GOT3 (cell line): ENCODE data around the gene SBK2.

ENCODE experiments used
- DNase-seq: peaks from one replicate; lab custom pipeline; 2025; ENCODE audit warnings: mixed read lengths; lab: John Stamatoyannopoulos, UW

SBK2 gene

GRCh38 chr19:55554741-55555152 is 17.8 kb upstream of the SBK2 start:
- DNase-seq = no peak

DNA sequence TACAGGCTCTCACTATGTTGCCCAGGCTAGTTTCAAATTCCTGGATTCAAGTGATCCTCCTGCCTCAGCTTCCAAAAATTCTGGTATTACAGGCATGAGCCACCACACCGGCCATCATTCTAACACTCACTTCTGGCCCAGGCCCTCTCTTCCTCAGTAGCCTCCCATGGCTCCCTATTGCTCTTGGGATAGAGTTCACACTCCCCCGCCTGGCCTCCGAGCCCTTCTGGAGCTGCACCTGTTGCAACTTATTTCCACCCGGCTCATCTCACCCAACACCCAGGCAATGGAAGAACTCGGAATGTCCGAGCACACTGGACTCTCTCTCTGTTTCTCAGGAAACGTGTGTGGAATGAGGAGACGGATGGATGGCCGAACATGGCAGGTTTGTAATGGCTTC is 17.4 kb upstream of the SBK2 start:
- no peak for DNase-seq

DNA sequence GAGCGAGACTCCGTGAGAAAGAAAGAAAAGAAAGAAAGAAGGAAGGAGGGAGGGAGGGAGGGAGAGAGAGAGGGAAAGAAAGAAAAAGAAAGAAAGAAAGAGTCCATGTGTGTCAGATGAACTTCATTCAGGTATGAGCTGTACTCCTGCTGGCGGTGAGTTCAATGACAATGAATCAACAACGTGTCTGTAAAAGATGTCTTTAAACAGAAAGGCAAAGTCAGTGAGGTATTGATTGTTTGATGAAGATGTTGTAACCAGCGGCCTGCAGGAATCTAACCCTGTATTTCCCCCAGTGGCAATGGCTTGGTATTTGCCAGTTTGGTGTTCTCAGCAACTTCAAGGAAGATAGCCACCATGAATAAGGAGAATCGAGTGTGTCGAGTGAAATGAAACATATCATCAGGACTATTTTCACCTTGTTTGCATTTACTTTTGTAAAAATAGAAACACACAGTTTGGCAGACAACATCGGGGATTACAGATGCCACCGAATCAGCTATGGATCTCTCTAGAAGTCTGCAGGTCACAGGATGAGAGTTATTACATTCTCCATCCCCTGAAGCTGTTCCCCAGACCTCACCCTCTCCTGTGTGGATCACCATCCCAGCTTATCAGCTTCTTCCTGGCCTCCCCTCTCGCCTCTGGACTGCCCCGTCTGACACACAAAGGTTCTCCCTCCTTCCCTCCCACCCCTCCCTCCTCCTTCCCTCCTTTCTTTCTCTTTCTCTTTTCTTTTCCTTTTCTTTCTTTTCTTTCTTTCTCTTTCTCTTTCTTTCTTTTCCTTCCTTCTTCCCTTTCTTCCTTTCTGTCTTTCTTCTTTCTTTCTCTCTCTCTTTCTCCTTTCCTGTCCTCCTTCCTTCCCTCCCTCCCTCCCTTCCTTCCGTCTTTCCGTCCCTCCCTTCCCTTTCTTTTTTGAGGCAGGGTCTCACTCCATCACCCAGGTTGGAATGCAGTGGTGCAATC is 16.6 kb upstream of the SBK2 start:
- DNase-seq = no peak

GRCh38 chr19:55552620-55553019 is 15.7 kb upstream of the SBK2 start:
- no peak for DNase-seq

- DNase-seq = no peak
Measured at GRCh38 chr19:55552206-55552605, 15.3 kb upstream of the SBK2 start.

GRCh38 chr19:55550321-55550650 is 13.4 kb upstream of the SBK2 start:
- no peak for DNase-seq

GRCh38 chr19:55549500-55550320 is 12.8 kb upstream of the SBK2 start:
- DNase-seq = no peak

DNA sequence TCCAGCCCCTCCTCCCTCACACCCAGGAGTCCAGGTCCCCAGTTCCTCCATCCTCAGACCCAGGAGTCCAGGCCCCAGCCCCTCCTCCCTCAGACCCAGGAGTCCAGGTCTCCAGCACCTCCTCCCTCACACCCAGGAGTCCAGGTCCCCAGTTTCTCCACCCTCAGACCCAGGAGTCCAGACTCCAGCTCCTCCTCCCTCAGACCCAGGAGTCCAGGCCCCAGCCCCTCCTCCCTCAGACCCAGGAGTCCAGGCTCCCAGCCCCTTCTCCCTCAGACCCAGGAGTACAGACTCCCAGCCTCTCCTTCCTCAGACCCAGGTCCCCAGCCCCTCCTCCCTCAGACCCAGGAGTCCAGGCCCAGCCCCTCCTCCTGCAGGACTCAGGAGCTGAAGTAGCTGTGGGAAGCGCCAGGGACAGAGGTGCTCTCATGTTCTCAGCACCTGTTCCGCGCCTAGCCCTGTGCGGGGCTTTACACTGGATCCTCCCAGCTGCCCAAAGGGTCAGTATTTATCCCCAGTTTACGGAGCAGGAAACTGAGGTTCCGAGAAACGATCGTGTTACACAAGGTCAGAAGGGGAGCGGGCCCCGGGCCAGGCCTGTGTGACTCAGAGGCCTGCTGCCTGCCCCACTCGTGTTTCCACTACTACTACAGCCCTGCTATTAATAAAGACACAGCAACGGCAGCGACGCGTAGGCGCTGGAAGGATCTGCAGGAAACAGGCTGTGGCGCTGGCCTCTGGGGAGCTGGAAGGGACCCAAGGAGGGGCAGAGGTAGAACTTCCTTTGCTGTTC is 10.1 kb upstream of the SBK2 start:
- no peak for DNase-seq

DNA sequence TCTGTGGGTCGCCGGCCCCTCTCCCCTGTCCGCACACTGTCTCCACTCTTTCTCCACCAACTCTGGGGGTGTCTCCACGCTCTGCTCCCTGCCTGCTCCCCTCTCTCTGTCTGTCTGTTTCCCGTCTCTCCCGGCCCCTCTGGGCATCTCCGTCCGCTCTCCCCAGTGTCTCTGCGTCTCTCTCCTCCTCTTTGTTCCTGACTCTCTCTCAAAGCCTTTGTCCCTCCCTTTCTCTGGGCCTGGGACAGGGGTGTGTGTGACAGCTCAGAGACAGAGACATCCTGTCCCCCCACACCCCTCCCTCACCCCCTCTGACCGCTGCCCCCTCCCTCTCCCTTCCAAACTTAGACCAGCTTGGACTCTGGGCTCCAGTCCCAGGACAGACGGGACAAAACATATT is 9.1 kb upstream of the SBK2 start:
- DNase-seq = no peak

DNA sequence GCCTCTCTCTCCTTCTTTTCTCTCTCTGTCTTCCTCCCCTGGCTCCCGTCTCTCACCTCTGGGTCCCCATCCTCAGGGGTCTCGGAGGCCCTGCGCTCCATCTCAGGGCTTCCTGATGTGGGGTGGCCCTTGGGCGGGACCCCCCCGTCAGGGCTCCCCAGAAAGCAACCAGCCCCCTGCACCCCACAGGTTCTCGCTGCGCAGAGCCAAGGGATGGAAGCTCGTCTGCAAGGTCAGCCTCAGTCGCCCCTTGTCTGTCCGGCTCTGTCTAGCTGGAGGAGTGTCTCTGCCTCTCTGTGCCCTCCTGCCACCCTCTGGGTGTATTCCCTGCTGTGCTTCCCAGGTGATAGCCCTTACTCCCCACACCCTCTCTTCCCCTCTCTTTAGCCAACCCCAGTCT is 8.5 kb upstream of the SBK2 start, which contains the start of gene SBK3:
Gene SBK3, minus strand, starts transcription at position 101 of the 400 bp plus-strand sequence. Its CDS starts 0 bp downstream, at position 101.
- DNase-seq = no peak

GRCh38 chr19:55544776-55545439 is 8.0 kb upstream of the SBK2 start:
- no peak for DNase-seq

DNA sequence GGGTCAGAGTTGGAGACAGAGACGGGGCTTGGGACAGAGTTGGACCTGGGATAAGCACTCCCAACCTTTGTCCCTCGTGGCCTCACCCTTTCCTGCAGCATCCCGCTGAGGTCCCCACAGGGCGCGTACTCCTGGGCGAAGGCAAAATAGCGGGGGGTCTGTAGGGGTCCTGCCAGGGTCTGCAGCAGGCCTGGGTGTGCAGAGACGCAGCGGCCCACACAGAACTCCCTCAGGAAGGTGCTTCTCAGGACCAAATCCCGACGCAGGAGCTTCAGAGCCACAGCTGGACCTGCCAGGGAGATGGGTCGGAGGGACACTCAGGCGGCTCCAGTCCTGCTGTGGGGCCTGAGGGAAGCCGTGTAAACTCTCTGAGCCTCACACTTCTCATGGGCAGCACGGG is 7.1 kb upstream of the SBK2 start:
- DNase-seq = no peak

DNA sequence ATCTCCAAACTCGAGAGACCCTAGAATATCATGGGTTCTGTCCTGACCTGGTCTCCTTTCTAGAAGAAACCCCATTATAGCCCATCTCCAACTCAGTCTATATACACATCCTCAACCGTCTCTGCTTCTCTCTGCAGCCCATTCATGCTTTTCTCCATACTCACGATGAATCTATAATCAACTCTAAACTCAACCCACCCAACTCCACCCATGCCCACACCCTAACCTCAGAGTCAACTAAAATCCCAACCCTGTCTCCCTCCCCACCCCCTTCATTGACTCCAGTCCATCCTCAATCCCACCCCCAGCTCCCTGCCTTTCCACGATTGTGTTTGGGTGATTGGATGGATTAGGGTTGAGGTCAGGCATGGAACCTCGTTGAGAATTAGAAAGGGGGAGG is 6.6 kb upstream of the SBK2 start:
- DNase-seq = no peak

DNA sequence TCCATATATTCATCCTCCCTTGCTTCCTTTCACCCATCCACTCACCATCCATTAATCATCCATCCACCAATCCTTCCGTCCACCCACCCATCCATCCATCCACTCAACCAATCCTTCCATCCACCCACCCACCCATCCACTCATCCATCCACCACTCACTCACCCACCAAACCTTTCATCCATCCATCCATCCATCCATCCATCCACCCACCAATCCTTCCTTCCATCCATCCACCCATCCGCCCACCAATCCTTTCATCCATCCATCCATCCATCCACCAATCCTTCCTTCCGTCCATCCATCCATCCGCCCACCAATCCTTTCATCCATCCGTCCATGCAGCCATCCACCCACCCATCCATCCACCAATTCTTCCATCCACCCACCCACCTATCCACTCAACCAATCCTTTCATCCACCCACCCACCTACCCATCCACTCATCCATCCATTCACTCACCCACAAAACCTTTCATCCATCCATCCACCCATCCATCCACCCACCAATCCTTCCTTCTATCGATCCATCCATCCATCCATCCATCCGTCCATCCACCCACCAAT is 5.4 kb upstream of the SBK2 start:
- no peak for DNase-seq

- DNase-seq = no peak
Measured at GRCh38 chr19:55541091-55541490, 4.2 kb upstream of the SBK2 start.

DNA sequence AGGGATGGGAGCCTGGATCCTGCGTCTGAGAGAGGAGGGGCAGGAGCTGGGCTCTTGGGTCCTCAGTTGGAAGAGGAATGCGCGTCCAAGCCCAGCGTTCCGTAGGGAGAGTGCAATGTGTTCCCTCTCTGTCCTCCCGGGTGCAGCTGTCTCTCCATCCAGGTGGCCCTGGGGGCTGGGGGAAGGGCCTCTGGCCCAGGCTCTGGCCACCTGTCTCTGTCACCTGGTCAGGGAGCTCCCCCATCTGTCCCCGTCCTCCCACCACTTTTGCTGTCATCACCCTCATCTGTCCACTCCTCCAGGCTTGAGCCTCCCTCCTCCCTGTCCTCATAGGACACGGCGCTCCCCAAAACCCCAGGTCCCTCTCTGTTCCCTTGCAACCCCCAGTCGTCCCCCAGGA is 3.7 kb upstream of the SBK2 start:
- DNase-seq = no peak

GRCh38 chr19:55539090-55539984 is 2.4 kb upstream of the SBK2 start:
- DNase-seq = no peak

DNA sequence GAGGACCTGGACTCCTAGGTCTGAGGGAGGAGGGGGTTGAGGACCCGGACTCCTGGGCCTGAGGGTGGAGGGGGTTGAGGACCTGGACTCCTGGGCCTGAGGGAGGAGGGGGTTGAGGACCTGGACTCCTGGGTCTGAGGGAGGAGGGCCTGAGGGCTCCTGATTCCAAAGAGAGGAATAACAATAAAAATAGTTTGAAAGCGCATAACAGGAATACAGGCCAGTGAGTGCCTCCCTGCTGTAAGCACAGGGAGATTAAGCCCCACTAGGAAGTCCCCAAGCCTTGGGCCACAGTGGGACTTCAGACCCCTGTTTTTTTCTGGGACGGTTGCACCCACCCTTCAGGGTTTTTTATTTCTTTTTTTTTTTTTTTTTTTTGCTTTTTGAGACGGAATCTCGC is 1.2 kb upstream of the SBK2 start:
- DNase-seq = no peak

GRCh38 chr19:55537741-55538111 is 793 bp upstream of the SBK2 start:
- DNase-seq = no peak

DNA sequence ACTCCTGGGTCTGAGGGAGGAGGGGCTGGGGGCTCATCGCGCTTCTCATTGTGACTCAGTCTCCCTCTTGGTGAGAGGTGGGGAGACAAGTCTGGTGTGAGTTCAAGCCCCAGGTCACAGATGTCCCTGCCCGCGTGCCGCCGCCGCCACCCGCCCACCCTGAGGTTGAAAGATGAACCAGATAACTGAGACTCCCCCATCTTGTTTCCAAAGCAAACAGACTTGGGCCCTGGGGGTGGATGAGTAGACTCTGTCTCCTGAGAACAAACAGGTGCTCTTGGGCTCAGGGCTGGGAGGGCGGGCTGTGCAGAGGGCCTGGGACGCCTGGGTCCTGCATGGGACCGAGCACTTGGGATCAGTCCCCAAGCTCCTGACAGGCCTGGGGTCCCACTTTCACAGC is 567 bp downstream of the SBK2 start:
- no peak for DNase-seq
